Upper lobe of left lung (tissue), 4 donors: ENCODE measurements around the gene ZBTB38.

Experiments used
- CTCF ChIP-seq, 6 experiments: fragments of 450-650 bp in 4 of 6; fragments of 200-600 bp in 2 of 6; sonication (generic) in 2 of 6; IDR thresholded peaks; one replicate each; pipeline ENCODE4 v1.5.1; 2016 to 2019; ENCODE audit warnings: antibody characterized with exemption in 6 of 6
- EP300 ChIP-seq, 4 donors: sonication (generic); formaldehyde crosslinking; IDR thresholded peaks; one replicate each; pipeline ENCODE4 v1.5.1; 2017; ENCODE audit warnings: antibody characterized with exemption in 4 of 4, control low read depth in 2 of 4
- POLR2A ChIP-seq, 4 donors: fragments of 450-650 bp; IDR thresholded peaks; one replicate each; pipeline ENCODE4 v1.5.1; 2016 to 2017; ENCODE audit warnings: antibody characterized with exemption in 4 of 4, mild to moderate bottlenecking in 2 of 4
- POLR2AphosphoS5 ChIP-seq, 2 donors: sonication (generic); formaldehyde crosslinking; IDR thresholded peaks; one replicate each; pipeline ENCODE4 v1.5.1; 2017; ENCODE audit warnings: antibody characterized with exemption in 2 of 2

- TF ChIP-seq POLR2AphosphoS5 (IDR thresholded peaks at IDR 0.05) (peak; percentile 50 to 66), CTCF (IDR thresholded peaks at IDR 0.05) (peak in 1 of 6 experiments; percentile 18), EP300 (IDR thresholded peaks at IDR 0.05) (peak in 1 of 4 donors; percentile 50), POLR2A (IDR thresholded peaks at IDR 0.05) (peak in 1 of 4 donors; percentile 60)
Measured at GRCh38 chr3:141412936-141413354, 44.6 kb downstream of the ZBTB38 start.
